Hematopoietic multipotent progenitor cell treated with erythropoietin and hydrocortisone succinate and interleukin-3 and kit ligand, for 8 days (in vitro differentiated cells): Measurements from ENCODE around the gene ASIC5.
"Not testable (repeated sequence)": the region's sequence is repeated elsewhere in the genome, so short reads cannot be mapped to it uniquely, and the experiment has no call there.

Source experiments
- DNase-seq: peaks from one replicate; pipeline ENCODE4 v3.0.0-alpha.2; 2015

The ASIC5 gene

GRCh38 chr4:155799116-155799793 lies 66.8 kb downstream of the ASIC5 start:
- no peak for DNase-seq

GRCh38 chr4:155797581-155797980 lies 68.5 kb downstream of the ASIC5 start:
- not testable (repeated sequence) for DNase-seq

GRCh38 chr4:155795991-155796390 lies 70.1 kb downstream of the ASIC5 start:
- peak; percentile 22 for DNase-seq

GRCh38 chr4:155794589-155795236 lies 71.4 kb downstream of the ASIC5 start:
- no peak for DNase-seq

- DNase-seq = no peak
Measured at GRCh38 chr4:155789982-155790381, 76.1 kb downstream of the ASIC5 start.

GRCh38 chr4:155789391-155789790 lies 76.7 kb downstream of the ASIC5 start:
- peak; percentile 35 for DNase-seq

- DNase-seq = peak; percentile 75
Measured at GRCh38 chr4:155787113-155787710, 78.9 kb downstream of the ASIC5 start.

GRCh38 chr4:155785828-155786227 lies 80.2 kb downstream of the ASIC5 start:
- no peak for DNase-seq

- no peak for DNase-seq
Measured at GRCh38 chr4:155784637-155785036, 81.4 kb downstream of the ASIC5 start.

- DNase-seq = no peak
Measured at GRCh38 chr4:155781249-155781831, 84.7 kb downstream of the ASIC5 start.

- no peak for DNase-seq
Measured at GRCh38 chr4:155780775-155781174, 85.3 kb downstream of the ASIC5 start.
